GM21576 (cell line): ENCODE measurements around the gene KRTAP10-3.

Experiments used
- ATAC-seq: cut with Tn5 transposase; IDR thresholded peaks from one replicate; pipeline ENCODE4 v1.9.1; 2021; ENCODE audit warnings: mild to moderate bottlenecking, moderate library complexity; ENCODE audit not compliant: unreplicated experiment

Gene KRTAP10-3

DNA sequence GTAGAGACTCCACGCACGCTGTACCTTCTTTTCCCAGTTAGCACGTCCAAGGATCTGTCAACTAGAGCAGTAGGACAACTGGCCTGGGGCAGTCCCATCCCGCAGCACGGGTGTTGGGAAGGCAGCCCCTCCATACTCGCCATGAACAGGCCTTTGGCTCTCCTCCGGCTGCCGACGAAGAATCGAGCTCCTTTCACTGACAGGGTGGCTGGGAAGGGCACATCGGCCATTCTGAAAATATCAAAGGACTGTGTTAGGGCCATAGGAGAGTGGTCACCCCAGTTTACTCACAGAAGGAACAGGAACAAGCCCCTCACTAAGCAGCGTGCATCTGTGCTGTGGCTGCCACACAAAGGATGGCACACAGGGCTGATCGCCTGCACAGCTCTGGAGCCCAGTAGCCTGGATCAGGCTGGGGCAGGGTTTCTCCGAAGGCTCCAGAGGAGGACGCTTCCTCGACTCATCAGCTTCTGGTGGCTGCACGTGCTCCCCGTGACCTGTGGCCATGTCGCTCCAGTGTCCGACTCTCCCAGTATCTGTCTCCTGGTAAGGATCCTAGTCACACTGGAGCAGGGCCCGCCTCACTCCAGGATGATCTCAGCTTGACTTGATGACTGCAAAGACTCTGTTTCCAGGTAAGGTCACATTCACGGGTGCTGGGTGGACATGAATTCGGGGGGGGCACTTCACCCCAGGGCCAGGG is 27.5 kb downstream of the KRTAP10-3 start:
- ATAC-seq: no peak

DNA sequence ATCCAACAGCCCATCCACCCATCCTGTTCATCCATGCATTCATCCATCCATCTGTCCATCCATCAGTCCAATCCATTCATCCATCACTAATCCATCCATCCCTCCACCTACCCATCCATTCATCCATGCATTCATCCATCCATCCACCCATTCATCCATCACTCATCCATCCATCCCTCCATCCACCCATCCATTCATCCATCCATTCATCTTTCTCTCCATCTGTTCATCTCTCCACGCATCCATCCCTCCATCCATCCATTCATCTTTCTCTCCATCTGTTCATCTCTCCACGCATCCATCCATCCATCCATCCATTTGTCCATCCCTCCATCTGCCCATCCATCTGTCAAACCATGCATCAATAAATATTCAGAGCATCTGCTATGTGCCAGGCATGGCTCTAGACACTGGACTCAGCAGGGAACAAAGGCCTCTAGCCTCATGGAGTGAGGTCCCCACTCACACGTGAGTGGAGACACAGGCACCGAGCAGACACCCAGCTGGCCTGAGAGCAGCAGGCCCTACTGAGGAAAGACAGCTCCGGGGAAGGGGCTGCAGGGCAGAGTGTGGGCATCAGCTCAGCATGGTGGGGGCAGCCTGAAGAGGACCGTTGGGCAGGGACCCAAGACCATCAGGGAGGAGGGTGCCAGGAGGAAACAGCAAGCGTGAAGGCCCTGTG is 28.2 kb downstream of the KRTAP10-3 start:
- ATAC-seq: no peak

DNA sequence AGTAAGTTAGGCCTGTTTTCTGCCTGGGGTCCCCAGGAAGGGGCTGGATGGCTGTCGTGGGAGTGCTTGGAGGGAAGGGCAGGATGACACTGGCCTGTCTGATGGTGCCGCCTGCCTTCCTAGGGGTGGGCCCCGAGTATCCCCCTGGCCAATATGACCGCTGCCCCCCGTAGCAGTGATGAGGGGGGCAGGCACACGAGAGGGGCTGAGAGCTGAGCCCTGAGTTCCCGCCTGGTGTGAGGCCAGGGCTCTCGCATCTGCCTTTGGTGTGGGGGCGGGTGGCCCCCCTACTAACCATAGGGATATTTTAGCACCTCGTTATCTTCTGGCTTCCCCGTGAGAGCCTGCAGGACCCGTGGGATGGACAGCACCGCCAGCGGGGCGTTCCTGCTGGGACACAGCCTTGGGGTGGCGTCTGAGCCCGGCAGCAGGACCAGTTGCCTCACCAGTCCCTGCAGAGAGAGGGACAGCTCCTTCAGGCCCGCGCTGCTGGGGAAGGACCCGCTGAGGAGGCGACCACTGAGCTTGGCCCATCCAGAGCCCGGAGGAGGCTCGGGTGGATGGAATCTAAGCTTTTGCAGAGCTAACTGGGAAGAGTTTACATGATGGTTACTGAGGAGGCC is 29.0 kb downstream of the KRTAP10-3 start:
- no peak for ATAC-seq

DNA sequence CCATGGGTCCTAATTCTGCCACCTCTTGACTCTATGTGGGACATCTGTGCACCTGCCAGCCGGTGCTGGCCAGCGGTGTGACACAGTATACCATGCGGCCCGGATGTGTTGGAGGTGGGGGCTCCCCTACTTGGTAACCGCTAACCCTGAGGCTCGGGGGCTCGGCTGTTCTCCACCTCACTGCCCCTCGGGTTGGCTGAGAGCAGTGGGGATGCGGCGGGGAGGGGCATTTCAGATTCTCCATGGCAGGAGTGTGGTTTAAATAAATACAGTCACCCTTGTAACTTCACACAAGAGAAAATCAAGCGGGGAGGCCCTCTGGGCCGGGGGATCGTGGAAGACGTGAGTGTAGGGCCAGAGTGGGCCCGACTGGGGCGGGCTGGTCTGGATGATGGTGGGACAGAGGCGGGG is 29.6 kb downstream of the KRTAP10-3 start:
- ATAC-seq: no peak

DNA sequence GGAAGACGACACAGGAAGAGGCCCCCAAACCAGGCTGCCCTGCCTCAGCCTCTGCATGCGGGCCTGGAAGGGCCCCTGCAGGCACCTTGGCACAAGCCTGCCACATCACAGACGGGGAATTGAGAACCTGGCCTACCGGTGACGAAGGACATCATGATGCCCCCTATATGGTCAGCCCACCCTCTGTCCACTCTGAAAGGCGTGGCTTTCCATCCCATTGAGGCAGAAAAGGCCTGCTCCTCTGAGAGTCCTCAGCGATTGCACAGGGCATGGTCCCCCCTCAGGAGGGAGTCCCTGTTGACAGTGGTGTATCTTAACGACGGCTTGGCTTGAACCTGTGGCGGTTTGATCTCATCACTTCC is 30.0 kb downstream of the KRTAP10-3 start:
- no peak for ATAC-seq

DNA sequence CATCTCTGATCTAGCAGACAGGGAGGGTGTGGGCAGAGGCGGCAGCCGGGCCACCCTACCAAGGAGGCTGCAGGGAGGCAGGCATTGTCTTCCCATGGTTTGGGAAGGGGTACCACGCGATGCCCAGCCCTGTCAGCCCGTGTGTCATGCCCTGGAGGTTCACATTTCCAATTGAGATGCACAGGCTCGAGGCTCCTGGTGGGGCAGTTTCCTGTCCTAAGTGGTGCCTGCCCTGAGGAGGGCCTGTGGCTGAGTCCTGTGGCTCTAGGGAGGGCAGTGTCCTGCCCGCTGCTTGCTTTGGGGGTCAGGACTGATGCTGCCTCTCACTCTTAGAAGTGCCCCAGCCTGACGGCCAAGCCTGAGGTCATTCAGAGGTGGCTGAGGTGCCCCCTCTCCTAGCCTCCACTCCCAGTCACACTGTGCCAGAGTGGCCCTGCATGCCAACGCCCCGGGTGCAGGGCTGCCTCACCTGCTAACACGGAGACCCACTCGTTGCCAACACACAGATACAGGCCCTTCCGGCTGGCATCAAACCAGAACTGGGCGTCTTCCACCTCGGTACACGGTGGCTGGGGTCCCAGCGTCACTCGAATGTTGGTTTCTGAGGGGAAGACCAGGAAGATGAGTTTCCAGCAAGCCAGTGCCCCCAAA is 30.5 kb downstream of the KRTAP10-3 start:
- ATAC-seq: no peak

DNA sequence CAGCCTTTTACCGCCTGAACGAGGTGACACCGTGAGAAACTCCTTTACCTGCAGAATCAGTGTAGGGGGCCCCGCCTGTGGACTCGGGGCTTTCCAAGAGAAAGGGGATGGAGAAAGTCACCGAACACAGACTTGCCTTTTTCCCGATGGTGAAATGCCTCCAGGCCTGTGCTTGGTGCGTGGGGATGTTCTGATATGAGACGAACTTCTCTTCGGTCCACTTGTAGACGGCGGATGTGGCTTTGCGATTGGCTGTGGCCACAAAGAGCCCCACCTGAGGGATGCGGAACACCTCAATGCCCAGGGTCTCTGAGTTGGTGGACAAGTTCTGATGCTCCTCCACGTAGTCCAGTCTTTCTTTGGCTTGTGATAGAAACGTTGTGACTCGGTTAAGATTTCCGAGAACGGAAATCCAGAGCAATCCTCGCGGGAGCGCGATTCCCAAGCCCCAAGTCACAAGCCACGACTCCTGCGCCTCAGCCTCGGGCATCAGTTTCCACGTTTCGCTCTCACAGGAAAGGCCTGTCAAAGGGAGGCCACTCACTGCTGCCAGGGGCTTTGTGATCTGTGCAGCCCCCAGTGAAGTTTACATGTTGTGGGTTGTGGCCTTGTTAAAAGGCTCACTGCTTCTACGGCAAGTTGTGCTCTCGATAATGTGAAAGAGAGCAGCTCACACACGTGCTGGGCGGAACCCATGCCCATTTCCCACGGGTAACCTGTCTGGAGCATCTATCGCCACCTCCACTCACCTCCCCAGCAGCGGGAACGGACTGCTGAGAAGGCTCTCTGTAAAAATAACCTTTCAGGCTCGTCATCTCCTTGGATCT is 31.2 kb downstream of the KRTAP10-3 start:
- ATAC-seq: no peak

DNA sequence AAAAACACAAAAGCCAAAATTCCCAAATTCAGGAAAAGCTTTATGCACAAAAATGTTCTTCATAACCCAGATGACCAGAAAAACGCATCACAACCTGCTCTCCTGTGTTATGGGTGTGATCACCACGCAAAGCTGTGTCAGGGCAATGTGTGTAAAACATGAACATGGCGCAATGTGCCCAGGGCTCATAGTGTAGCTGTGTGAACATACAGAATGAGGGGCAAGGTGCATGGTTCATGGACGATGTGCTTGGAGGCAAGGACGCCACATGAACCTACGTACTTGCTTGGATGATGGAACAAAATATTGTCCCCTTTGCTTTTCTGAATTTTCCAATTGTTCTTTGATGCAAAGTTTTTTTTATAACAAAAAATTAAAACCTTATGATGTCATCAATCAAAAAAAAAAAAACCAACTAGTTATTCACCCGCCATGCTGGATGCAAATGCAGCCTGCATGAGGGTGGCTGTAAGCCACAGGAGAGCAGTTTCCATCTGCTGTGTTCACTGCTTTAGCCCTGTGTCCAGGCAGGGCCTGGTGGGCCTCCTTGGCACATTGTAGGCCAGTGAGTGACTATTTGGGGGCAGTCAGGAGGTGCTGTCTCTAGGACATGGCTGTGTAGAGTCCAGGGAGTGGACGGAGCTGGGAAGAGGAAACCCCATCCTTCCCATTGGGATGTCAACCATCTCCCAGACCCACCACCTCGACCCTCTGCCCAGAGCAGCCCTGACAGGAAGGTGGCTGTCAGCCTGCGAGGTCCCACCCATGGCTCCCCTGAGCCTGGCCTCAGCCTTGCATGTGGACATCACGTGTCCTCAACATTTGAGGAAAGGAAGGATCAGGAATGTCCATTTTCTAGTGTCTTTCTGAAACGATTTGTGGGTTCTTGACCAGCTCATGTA is 32.2 kb downstream of the KRTAP10-3 start:
- no peak for ATAC-seq

DNA sequence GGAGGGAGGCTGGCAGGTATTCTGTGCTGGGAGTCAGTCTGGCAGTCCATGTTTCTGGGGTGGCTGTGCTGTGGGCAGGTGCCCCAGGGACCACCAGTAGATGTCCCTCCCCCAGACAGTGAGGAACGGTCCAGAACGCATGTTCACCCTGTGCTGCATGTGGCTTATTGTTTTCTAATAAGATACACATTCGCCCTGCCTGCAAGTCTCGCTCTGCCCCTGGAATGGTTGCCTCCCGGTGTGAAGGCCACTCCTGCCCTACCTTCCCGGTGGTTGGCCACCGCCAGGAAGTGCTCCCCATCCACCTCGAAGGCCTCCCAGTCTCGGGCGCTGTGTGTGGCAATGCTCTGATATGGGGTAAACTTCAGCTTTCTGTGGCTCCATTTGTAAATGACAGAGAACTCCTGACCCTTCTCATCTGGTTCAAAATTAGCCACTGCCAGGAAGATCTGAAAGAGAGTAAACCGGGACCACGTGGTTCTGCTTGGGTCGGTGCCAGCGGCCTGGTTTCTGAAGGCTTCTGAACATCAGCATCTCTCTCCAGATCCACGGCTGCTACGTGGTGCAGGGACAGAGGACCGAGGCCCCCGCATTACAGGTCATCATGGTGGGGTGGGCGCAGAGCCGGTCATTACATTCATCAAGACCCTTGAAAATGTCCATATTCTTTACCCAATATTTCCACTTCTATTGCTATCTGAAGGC is 33.1 kb downstream of the KRTAP10-3 start:
- no peak for ATAC-seq

DNA sequence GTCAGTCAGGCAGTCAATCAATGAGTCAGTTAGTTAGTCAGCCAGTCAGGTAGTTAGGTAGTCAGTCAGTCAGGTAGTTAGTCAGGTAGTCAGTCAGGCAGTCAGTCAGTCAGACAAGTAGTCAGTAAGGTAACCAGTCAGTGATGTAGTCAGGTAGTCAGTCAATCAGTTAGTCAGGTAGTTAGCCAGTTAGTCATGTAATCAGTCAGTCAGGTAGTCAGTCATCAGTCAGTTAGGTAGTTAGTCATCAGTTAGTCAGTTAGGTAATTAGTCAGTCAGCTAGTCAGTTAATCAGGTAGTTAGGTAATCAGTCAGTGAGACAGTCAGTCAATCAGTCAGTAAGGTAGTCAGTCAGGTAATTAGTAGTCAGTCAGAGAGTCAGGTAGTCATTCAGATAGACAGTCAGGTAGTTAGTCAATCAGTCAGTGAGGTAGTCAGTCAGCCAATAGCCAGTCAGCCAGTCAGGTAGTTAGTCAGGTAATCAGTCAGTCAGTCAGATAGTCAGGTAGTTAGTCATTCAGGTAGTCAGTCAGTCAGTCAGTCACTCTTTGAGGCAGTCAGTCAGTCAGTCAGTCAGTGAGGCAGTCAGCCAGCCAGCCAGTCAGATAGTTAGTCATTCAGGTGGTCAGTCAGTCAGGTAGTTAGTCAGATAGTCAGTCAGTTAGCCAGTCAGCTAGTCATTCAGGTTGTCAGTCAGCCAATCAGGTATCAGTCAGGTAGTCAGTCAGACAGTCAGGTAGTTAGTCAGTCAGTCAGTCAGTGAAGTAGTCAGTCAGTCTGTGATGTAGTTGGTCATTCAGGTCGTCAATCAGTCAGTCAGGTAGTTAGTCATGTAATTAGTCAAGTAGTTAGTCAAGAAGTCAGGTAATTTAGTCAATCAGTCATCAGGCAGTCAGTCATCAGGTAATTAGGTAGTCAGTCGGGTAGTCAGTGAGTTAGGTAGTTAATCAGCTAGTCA is 33.9 kb downstream of the KRTAP10-3 start:
- ATAC-seq: no peak

DNA sequence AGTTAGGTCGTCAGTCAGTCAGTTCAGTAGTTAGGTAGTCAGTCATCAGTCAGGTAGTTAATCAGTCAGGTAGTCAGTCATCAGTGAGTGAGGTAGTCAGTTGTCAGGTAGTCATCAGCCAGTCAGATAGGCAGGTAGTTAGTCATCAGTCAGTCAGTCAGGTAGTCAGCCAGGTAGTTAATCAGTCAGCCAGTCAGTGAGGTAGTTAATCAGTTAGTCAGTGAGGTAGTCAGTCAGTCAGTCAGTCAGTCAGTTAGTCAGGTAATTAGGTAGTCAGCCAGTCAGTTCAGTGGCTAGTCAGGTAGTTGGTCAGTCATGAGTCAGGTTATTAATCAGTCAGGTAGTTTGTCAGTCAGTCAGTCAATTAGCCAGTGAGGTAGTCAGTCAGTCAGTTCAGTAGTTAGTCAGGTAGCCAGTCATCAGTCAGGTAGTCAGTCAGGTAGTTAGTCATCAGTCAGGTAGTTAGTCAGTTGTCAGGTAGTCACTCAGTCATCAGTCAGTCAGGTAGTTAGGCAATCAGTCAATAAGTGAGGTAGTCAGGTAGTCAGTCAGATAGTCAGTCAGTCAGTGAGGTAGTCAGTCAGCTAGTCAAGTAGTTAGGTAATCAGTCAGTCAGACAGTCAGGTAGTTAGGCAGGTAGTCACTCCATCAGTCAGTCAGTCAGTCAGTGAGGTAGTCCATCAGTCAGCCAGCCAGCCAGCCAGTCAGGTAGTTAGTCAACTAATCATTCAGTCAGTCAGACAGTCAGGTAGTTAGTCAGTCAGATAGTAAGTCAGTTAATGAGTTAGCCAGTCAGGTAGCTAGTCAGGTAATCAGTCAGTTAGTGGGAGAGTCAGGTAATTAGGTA is 34.8 kb downstream of the KRTAP10-3 start:
- no peak for ATAC-seq

DNA sequence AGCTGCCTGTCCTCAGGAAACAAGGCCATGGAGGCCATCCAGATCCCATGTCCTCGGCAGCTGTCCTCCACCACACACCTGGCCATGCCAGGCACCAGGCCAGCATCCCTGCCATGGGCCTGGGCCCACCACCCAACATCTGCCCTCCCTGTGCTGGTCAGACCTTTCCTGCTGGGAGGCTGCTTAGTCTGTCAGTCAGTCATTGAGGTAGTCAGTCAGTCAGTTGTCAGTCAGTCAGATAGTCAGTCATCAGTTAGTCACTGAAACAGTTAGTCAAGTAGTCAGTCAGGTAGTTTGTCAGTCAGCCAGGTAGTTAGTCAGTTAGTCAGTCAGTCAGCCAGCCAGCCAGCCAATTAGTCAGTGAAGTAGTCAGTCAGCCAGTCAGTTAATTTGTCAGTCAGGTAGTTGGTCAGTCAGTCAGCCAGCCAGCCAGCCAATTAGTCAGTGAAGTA is 35.8 kb downstream of the KRTAP10-3 start:
- ATAC-seq: no peak

DNA sequence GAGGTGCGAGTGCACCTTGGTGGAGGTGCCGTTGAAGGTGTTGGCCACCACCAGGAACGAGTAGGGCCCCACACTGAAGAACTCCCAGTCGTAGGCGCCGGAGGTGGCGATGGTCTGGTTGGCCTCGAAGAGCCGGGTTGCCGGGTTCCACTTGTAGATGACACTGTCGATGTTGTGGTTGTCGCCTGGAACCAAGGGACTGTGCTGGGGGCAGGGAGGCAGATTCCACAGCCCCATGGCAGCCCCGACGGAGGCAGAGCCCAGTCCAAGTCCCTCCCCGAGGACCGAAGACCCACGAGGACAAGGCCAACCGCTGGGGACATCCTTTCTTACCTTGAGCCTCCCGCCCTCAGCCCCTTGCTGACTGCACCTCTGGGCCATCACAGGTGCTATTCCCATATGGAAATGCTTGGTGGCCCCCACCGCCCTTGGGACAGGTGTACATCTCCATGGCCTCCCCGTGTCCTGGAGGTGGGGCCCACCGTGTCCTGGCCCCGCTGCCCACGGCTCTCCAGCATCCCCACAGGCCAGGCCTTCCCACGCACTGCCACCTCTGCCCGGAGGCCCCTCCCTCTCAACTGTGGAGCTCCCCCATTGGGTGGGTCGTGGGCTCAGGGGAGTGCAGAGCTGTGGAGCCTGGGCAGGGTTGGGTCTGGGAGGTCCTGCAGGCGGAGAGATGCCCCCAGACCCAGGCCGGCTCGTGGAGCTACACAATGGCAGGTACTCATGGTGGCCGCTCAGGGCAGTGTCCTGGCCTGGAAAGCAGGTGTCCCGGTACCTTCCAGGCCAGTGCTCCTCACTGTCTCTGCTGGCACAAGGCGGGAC is 36.5 kb downstream of the KRTAP10-3 start:
- no peak for ATAC-seq

DNA sequence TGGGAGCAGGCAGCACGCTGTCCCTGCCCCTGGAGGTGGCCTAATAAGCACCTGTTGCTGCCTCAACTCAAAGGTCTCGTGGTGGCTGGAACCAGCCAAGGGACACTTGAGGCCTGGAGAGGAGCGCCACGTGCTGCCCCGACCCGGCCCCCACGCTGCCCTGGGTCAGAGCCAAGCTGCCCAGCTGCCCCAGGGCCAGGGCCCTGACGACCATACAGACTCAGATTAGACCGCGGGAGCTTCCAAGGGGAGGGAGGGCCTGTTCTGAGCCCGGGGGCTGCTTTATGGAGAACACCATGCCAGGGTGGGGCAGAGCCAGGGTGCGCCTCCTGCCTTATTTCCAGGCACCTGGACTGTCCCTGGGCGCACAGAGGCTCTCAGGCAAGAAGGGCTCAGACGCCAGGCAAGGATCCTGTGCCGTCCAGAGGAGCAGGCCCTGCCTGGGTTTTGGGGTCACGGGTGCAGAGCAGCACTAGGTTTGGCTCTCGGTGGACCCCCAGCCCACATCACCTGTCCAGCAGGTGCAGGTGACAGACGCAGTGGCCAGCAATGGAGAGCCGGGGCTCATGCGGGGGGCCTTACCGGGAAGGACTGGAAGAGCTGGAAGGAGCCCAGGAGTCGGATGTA is 37.2 kb downstream of the KRTAP10-3 start:
- ATAC-seq: no peak

DNA sequence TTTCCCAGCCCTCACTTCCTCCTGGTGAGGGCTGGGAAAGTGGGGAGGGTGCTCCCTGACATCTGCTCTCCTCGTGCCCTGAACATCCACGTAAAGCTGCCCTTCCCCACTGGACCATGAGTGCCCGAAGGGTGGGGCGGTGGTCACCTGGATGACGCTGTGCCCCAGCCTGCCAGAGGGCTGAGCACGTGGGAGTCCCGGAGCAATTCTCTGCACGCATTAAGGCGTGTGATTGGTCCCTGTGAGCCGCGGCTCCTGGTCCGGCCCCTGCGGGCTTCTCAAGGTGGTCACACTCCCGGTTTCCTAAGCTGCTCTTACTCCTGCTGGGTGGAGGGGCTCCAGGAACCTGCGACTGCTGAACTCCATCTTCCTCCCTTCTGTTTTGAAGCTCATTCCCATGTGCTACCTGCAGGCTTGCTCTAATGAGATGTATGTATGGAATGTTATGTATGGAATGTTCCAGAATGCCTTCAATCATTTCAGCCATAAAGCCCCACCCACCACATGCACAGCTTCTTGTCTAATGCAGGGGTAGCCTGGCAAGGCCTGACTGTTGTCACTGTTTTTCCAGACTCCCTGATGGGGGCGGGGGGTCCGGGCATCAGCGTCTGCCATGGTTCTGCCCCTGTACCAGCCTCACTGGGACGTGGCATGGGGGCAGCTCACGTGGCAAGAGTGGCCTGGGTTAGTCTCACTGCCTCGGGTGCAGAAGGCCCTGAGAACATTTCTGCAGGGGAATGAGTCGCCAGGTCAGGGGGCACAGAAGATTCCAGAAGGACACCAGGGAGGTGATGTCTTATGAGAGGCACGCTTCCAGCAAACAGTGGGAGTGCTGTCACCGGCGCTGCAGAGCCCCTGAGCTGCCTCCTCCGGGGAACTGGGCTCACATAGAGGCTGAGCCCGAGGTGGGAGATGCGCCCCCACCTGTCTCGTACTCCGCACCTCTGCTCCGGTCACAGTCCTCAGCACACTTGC is 38.0 kb downstream of the KRTAP10-3 start:
- ATAC-seq: no peak
